Right lobe of liver (tissue), 6 donors: ENCODE data around the gene THBS1. TPM values are rescaled to one million over a fixed set of nuclear protein-coding genes. Genes with fewer than 3 reads are reported as not detected.
A peak's percentile ranks its signal among the peaks of the same experiment; 100 is the strongest.

Experiments
- ATAC-seq, 4 donors: fragments of 200-7000 bp; cut with Tn5 transposase; one replicate each; pipeline ENCODE4 v1.9.1; 2020; ENCODE audit warnings: mild to moderate bottlenecking in 4 of 4, moderate library complexity in 4 of 4
- DNase-seq, 3 donors: peaks; one replicate each; pipeline ENCODE4 v3.0.0-alpha.2; 2020
- H3K27ac ChIP-seq, 3 donors: fragments of 200-600 bp; one replicate each; pipeline ENCODE4 v1.8.0; 2022
- H3K27me3 ChIP-seq, 2 donors: fragments of 200-600 bp; one replicate each; pipeline ENCODE4 v1.8.0; 2022
- H3K36me3 ChIP-seq, 4 donors: fragments of 200-600 bp; sonication (generic) in 1 of 4; one replicate each; pipeline versions ENCODE4 v1.5.1 to v1.8.0; 2017 to 2022; ENCODE audit warnings: control low read depth in 1 of 4
- H3K4me1 ChIP-seq, 4 donors: fragments of 200-600 bp; sonication (generic) in 1 of 4; one replicate each; pipeline versions ENCODE4 v1.5.1 to v1.8.0; 2017 to 2022; ENCODE audit warnings: control low read depth in 1 of 4
- H3K4me3 ChIP-seq, 3 donors: fragments of 200-600 bp; one replicate each; pipeline ENCODE4 v1.8.0; 2022
- H3K9me3 ChIP-seq, 4 donors: fragments of 200-600 bp; sonication (generic) in 1 of 4; one replicate each; pipeline versions ENCODE4 v1.5.1 to v1.8.0; 2017 to 2022; ENCODE audit warnings: control low read depth in 1 of 4
- POLR2A ChIP-seq: fragments of 450-650 bp; IDR thresholded peaks from one replicate; pipeline ENCODE4 v1.6.1; 2017; ENCODE audit warnings: antibody characterized with exemption, mild to moderate bottlenecking
- WGBS: methylation state at CpG from one replicate; pipeline ENCODE4 v1.1.6; 2018; ENCODE audit warnings: low coverage, low lambda C conversion rate; ENCODE audit not compliant: insufficient coverage; ENCODE audit errors: missing lambda C conversion rate; 5-methylcytosine and 5-hydroxymethylcytosine counted together
- intact Hi-C, 2 donors: fragments of 100-400 bp; cut with DNase I; formaldehyde crosslinking; loops; one replicate each; pipeline versions ENCODE4 v1.11.2 to v1.14.1; 2022
- total RNA-seq, 6 experiments: library from RNA; depleted of rRNA in 2 of 6; stranded (reverse); fragments of >200 nt in 2 of 6; fragmentation: NEBNext Ultra II Directional in 3 of 6; extraction: Animal tissue kit (Norgen Biotek cat#: 25700) in 3 of 6; gene quantifications; one replicate each; pipeline versions ENCODE4 v1.1.0 to v1.2.4, GENCODE V29; 2016 to 2023
- TF ChIP-seq, protein P1 (sequence below), 4 donors: fragments of 200-600 bp in 3 of 4; fragments of 450-650 bp in 1 of 4; IDR thresholded peaks; one replicate each; pipeline versions ENCODE4 v1.5.1 to v1.8.0; 2016 to 2022; ENCODE audit warnings: antibody characterized with exemption in 4 of 4, mild to moderate bottlenecking in 2 of 4
- donor health status: DM: no; HTN: yes; CAD: no.
- donor health status: DM: no; HTN: no; CAD: no.
- donor health status: DM: no; HTN: no; CAD: no.
- donor health status: DM: no; HTN: yes; CAD: no.
- donor health status: DM: no; HTN: yes; CAD: no.

Gene THBS1
- total RNA-seq, 6 experiments from 2014 or later: 10.7 to 253 (median 64.6) TPM

DNA sequence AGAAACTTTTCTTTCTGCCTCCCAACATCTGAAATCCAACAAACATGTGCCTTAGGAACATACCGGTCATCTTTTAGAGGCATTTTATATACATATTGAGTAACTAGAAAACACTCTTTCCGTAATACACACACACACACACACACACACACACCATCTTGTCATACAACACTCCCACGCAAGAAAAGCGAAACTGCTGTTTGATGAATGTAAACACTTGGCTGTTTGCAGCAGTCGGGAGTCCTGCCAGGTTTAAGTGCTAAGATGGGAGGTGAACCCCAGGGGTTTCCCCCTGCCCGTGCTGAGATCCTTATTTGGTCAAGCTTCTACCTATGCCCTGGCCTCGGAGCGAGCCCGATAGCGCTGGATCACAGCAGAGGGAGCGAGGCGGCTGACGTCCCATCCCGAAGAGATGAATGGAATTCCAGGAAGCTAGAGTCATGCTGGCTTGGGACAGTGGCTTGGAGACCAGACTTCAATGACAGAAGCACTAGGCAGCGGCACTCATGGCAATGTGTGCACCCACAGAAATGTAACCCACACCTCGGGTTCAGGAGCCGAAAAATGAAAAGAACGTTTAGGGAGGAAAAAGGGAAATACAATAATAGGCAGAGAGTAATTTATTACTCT lies 1.3 kb upstream of the THBS1 start:
- intact Hi-C loops: loop anchor here (10.0 kb wide), 2 partner anchors 275 to 455 kb away; no protein-coding TSS in a partner anchor
- Histone ChIP-seq H3K27ac (peak overlapping the region; percentile 75 to 88 (median 79)), H3K27me3 (no peaks in the 10 kb centered on the region), H3K4me1 (peaks cover 0 to 13% (median 0%) of the 10 kb centered on the region in 4 donors), H3K4me3 (peak overlapping the region; percentile 48 to 58 (median 53)), H3K9me3 (no peaks in the 10 kb centered on the region), H3K36me3 (peaks cover 0 to 10% (median 5%) of the 10 kb centered on the region in 4 donors)
- TF ChIP-seq, protein P1, sequence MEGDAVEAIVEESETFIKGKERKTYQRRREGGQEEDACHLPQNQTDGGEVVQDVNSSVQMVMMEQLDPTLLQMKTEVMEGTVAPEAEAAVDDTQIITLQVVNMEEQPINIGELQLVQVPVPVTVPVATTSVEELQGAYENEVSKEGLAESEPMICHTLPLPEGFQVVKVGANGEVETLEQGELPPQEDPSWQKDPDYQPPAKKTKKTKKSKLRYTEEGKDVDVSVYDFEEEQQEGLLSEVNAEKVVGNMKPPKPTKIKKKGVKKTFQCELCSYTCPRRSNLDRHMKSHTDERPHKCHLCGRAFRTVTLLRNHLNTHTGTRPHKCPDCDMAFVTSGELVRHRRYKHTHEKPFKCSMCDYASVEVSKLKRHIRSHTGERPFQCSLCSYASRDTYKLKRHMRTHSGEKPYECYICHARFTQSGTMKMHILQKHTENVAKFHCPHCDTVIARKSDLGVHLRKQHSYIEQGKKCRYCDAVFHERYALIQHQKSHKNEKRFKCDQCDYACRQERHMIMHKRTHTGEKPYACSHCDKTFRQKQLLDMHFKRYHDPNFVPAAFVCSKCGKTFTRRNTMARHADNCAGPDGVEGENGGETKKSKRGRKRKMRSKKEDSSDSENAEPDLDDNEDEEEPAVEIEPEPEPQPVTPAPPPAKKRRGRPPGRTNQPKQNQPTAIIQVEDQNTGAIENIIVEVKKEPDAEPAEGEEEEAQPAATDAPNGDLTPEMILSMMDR (IDR thresholded peaks at IDR 0.05): no peak
- no peak for TF ChIP-seq POLR2A
- WGBS: 11% methylated on average over 15 of the region's 18 CpGs
- ATAC-seq (peak; percentile 52 to 71 (median 66)), DNase-seq (peak; percentile 63 to 84 (median 73))

GRCh38 chr15:39580117-39580484 lies 778 bp upstream of the THBS1 start:
- peak; percentile 82 to 94 (median 91) for ATAC-seq
- Histone ChIP-seq H3K4me3 (peak overlapping the region; percentile 48 to 58 (median 53)), H3K27ac (peak overlapping the region; percentile 75 to 88 (median 79)), H3K36me3 (peaks cover 0 to 10% (median 5%) of the 10 kb centered on the region in 4 donors), H3K9me3 (no peaks in the 10 kb centered on the region), H3K4me1 (peaks cover 0 to 13% (median under 1%) of the 10 kb centered on the region in 4 donors), H3K27me3 (no peaks in the 10 kb centered on the region)
- peak; percentile 89 to 93 (median 92) for DNase-seq
- intact Hi-C loops: no loop called here
- TF ChIP-seq, protein P1 (IDR thresholded peaks at IDR 0.05): peak; percentile 97 to 98 (median 98)
- no peak for TF ChIP-seq POLR2A
- 0% methylated on average over 6 of the region's 29 CpGs for WGBS

DNA sequence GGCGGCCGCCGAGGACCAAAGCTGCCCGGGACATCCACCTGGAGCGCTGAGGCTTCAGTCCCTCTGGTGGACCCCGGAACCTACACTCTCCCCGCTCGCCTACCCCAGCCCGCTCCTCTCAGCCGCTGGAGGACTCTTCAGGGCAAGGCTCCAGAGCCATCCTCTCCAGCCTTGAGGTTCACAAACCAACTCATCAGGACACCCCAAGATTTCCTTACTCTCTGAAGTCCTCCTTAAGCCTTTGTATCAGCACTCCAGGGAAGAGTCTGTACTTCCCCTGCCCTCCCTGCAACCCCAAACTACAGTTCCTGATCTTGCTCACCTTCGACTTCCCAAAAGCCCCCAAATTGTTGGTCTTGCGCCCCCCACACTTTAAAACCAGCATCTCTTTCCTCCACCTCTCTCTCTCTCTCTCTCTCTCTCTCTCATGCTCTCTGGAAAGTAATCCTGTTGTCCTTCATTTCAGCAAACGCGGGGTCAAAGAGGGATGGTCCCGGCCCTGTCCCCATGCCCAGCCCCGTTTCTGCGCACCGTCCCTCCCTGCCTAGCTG lies 438 bp downstream of the THBS1 start:
- WGBS: 3% methylated on average over 7 of the region's 18 CpGs
- Histone ChIP-seq H3K27me3 (no peaks in the 10 kb centered on the region), H3K4me1 (peaks cover 0 to 15% (median 6%) of the 10 kb centered on the region in 4 donors), H3K27ac (peak overlapping the region; percentile 75 to 88 (median 79)), H3K4me3 (peak overlapping the region; percentile 48 to 58 (median 53)), H3K36me3 (peaks cover 0 to 22% (median 11%) of the 10 kb centered on the region in 4 donors), H3K9me3 (no peaks in the 10 kb centered on the region)
- no peak for DNase-seq
- intact Hi-C loops: no loop called here
- TF ChIP-seq POLR2A: no peak
- TF ChIP-seq, protein P1 (IDR thresholded peaks at IDR 0.05): no peak
- no peak for ATAC-seq

- 39% methylated on average over 5 of the region's 13 CpGs for WGBS
- H3K27me3 ChIP-seq: no peaks in the 10 kb centered on the region
- peak; percentile 72 to 82 (median 80) for DNase-seq
- H3K27ac ChIP-seq: peak overlapping the region; percentile 75 to 88 (median 79)
- H3K4me1 ChIP-seq: peaks cover 0 to 20% (median 9%) of the 10 kb centered on the region in 4 donors
- H3K36me3 ChIP-seq: peaks cover 0 to 24% (median 12%) of the 10 kb centered on the region in 4 donors
- no peaks in the 10 kb centered on the region for H3K9me3 ChIP-seq
- no peak for TF ChIP-seq POLR2A
- TF ChIP-seq, protein P1 (IDR thresholded peaks at IDR 0.05): peak; percentile 48 to 53 (median 49)
- intact Hi-C loops: no loop called here
- peak; percentile 59 to 70 (median 66) for ATAC-seq
- H3K4me3 ChIP-seq: peak overlapping the region; percentile 48 to 58 (median 53)
Measured at GRCh38 chr15:39581793-39582285, 960 bp downstream of the THBS1 start.
